ENCODE results near the gene CNKSR3. TPM values are rescaled to one million over a fixed set of nuclear protein-coding genes. Genes with fewer than 3 reads are reported as not detected.
A peak's percentile ranks its signal among the peaks of the same experiment; 100 is the strongest.

CNKSR3 gene
- polyA plus RNA-seq, 1 of the 3 experiments (the other 2 are of a cell fraction), result 1.6 TPM

- 67% methylated on average over 5 of the region's 5 CpGs for WGBS (ENCODE audit: low lambda C conversion rate)
- H2AFZ ChIP-seq (ENCODE audit: low read depth), result no peak overlapping the region
- no peak overlapping the region for H3K4me3 ChIP-seq (ENCODE audit: low read depth in 2 of 2, low read length in 1 of 2)
- no peak overlapping the region for H3K9ac ChIP-seq
- peak overlapping the region; percentile 4 to 99; a peak in 2 of 4 replicates for H3K27ac ChIP-seq (ENCODE audit: low read depth in 2 of 2, low read length in 1 of 2)
- peaks cover 23% of the 10 kb centered on the region for H3F3A ChIP-seq (replicated peaks; ENCODE audit: insufficient read depth)
- no peak for TF ChIP-seq MAX (IDR thresholded peaks at IDR 0.05; ENCODE audit: low read depth)
- TF ChIP-seq JUND (IDR thresholded peaks at IDR 0.05), result no peak
- no peak for TF ChIP-seq REST (IDR thresholded peaks at IDR 0.05; ENCODE audit: low read depth, low read length)
- no peak for TF ChIP-seq PBX3 (IDR thresholded peaks at IDR 0.05)
- TF ChIP-seq NRF1 (IDR thresholded peaks at IDR 0.05; ENCODE audit: low read depth, low read length), result no peak
- TF ChIP-seq USF2 (IDR thresholded peaks at IDR 0.05; ENCODE audit: borderline replicate concordance, low read depth, low read length), result no peak
- TF ChIP-seq TCF12 (IDR thresholded peaks at IDR 0.05), result no peak
- no peak for TF ChIP-seq POLR2AphosphoS5 (IDR thresholded peaks at IDR 0.05; ENCODE audit: low read depth, low read length)
- TF ChIP-seq ELF1 (IDR thresholded peaks at IDR 0.05), result no peak
- CTCF ChIA-PET, result interaction anchor here (1.3 kb wide), 1 partner anchor 40 kb away, joined by 3 read pairs; no protein-coding TSS in a partner anchor
- no peaks in the 10 kb centered on the region for H4K20me1 ChIP-seq (ENCODE audit: insufficient read depth)
- POLR2A ChIA-PET, result interaction anchor here (0.6 kb wide), 1 partner anchor 530 kb away, joined by 5 read pairs; no protein-coding TSS in a partner anchor
- no peak overlapping the region for H3K4me2 ChIP-seq
- H3K36me3 ChIP-seq (replicated peaks in 1 of 2; ENCODE audit: control insufficient read depth in 1 of 2, insufficient read depth in 2 of 2, low read length in 1 of 2), result peaks cover 6 to 16% of the 10 kb centered on the region in 2 experiments
- H3K27me3 ChIP-seq (ENCODE audit: insufficient read depth), result no peaks in the 10 kb centered on the region
- H3K9me2 ChIP-seq, result no peaks in the 10 kb centered on the region
- no peaks in the 10 kb centered on the region for H3K9me3 ChIP-seq
- peaks cover 2 to 25% of the 10 kb centered on the region in 2 experiments; a peak in 3 of 4 replicates for H3K4me1 ChIP-seq (ENCODE audit: control insufficient read depth in 1 of 2, insufficient read depth in 2 of 2, low read depth in 1 of 2, low read length in 1 of 2)
- no peaks in the 10 kb centered on the region for H3K79me2 ChIP-seq (ENCODE audit: insufficient read depth)
- no peak for DNase-seq
These were observed 98.2 kb downstream of the CNKSR3 start for GRCh38 chr6:154412106-154412820.

GRCh38 chr6:154411076-154411475 lies 99.4 kb downstream of the CNKSR3 start:
- Histone ChIP-seq H3K36me3 (replicated peaks in 1 of 2; ENCODE audit: control insufficient read depth in 1 of 2, insufficient read depth in 2 of 2, low read length in 1 of 2) (peaks cover 8 to 16% of the 10 kb centered on the region in 2 experiments), H4K20me1 (ENCODE audit: insufficient read depth) (no peaks in the 10 kb centered on the region), H3K27me3 (ENCODE audit: insufficient read depth) (no peaks in the 10 kb centered on the region), H3K9ac (peak overlapping the region; percentile 51; the same call in 1 of the 2 replicates), H3K9me2 (no peaks in the 10 kb centered on the region), H3K9me3 (no peaks in the 10 kb centered on the region), H3K27ac (ENCODE audit: low read depth in 2 of 2, low read length in 1 of 2) (peak overlapping the region; percentile 88 to 99), H3F3A (replicated peaks; ENCODE audit: insufficient read depth) (peaks cover 23% of the 10 kb centered on the region), H3K4me2 (peak overlapping the region; percentile 63; the same call in 1 of the 2 replicates), H3K4me3 (ENCODE audit: low read depth in 2 of 2, low read length in 1 of 2) (no peak overlapping the region), H3K4me1 (ENCODE audit: control insufficient read depth in 1 of 2, insufficient read depth in 2 of 2, low read depth in 1 of 2, low read length in 1 of 2) (peaks cover 2 to 25% of the 10 kb centered on the region in 2 experiments; a peak in 3 of 4 replicates), H3K79me2 (ENCODE audit: insufficient read depth) (no peaks in the 10 kb centered on the region), H2AFZ (ENCODE audit: low read depth) (0 out of 2 replicates have a peak overlapping the region, but pooled peaks have one; percentile 40)
- CTCF ChIA-PET, result no interaction called here
- TF ChIP-seq TAF1 (IDR thresholded peaks at IDR 0.05; ENCODE audit: borderline replicate concordance, low read depth, low read length) (no peak), SIN3A (IDR thresholded peaks at IDR 0.05; ENCODE audit: borderline replicate concordance, low read depth, low read length) (no peak), RXRA (IDR thresholded peaks at IDR 0.05; ENCODE audit: borderline replicate concordance, low read depth) (no peak)
- 74% methylated on average over 5 of the region's 5 CpGs for WGBS (ENCODE audit: low lambda C conversion rate)
- DNase-seq, result no peak
- POLR2A ChIA-PET, result no interaction called here
